CD14-positive monocyte (primary cell): Measurements from ENCODE around the gene PLA2G2E. TPM values are rescaled to one million over a fixed set of nuclear protein-coding genes. Genes with fewer than 3 reads are reported as not detected.

Experiments used
- DNase-seq, 3 donors: peaks; one replicate each; pipeline ENCODE4 v3.0.0-alpha.2; 2011 to 2022
- H2AFZ ChIP-seq: 2 replicates; pipeline ENCODE4 v1.6.0; 2012; ENCODE audit warnings: mild to moderate bottlenecking, low read depth, low read length, inconsistent platforms; ENCODE audit not compliant: insufficient read depth, poor library complexity, severe bottlenecking
- H3K27ac ChIP-seq, 2 donors: 1 replicate in 1 of 2; 2 replicates in 1 of 2; pipeline ENCODE4 v1.5.1; 2012 to 2013; ENCODE audit warnings: low read length in 2 of 2, control low read depth in 1 of 2, inconsistent platforms in 1 of 2, low read depth in 1 of 2, mild to moderate bottlenecking in 1 of 2
- H3K27me3 ChIP-seq, 2 donors: one replicate each; pipeline versions ENCODE4 v1.6.0 to v1.6.1; 2011 to 2013; ENCODE audit warnings: low read length in 2 of 2; ENCODE audit not compliant: control insufficient read depth in 2 of 2, insufficient read depth in 2 of 2
- H3K36me3 ChIP-seq, 2 donors: replicated peaks in 1 of 2; 1 replicate in 1 of 2; 2 replicates in 1 of 2; pipeline versions ENCODE4 v1.5.1 to v1.6.1; 2012 to 2013; ENCODE audit warnings: low read length in 2 of 2, control low read depth in 1 of 2, inconsistent platforms in 1 of 2, mild to moderate bottlenecking in 1 of 2; ENCODE audit not compliant: insufficient read depth in 2 of 2, control insufficient read depth in 1 of 2
- H3K4me1 ChIP-seq, 2 donors: 1 replicate in 1 of 2; 2 replicates in 1 of 2; pipeline versions ENCODE4 v1.5.1 to v1.6.1; 2012 to 2013; ENCODE audit warnings: low read length in 2 of 2, control low read depth in 1 of 2, inconsistent platforms in 1 of 2, mild to moderate bottlenecking in 1 of 2, moderate library complexity in 1 of 2; ENCODE audit not compliant: insufficient read depth in 2 of 2, control insufficient read depth in 1 of 2
- H3K4me2 ChIP-seq: replicated peaks from 2 replicates; pipeline ENCODE3; 2012; ENCODE audit warnings: low read length, moderate library complexity, mild to moderate bottlenecking; ENCODE audit not compliant: poor library complexity, severe bottlenecking; ENCODE audit errors: extremely low read depth
- H3K4me3 ChIP-seq, 3 experiments: fragments of 200-600 bp in 1 of 3; sonication (generic) in 1 of 3; replicated peaks in 1 of 3; 1 replicate in 2 of 3; 2 replicates in 1 of 3; pipeline ENCODE4 v1.5.1; 2011 to 2013; ENCODE audit warnings: low read length in 3 of 3, mild to moderate bottlenecking in 3 of 3, control low read depth in 2 of 3, low read depth in 2 of 3, inconsistent platforms in 1 of 3, moderate library complexity in 1 of 3
- H3K79me2 ChIP-seq: 2 replicates; pipeline ENCODE4 v1.6.0; 2012; ENCODE audit warnings: mild to moderate bottlenecking, control low read depth, inconsistent platforms, low read length, moderate library complexity; ENCODE audit not compliant: insufficient read depth
- H3K9ac ChIP-seq: 2 replicates; pipeline ENCODE4 v1.6.0; 2017; ENCODE audit warnings: low read length, mild to moderate bottlenecking; ENCODE audit not compliant: insufficient read depth, poor library complexity, severe bottlenecking
- H3K9me3 ChIP-seq, 2 donors: replicated peaks in 1 of 2; 1 replicate in 1 of 2; 2 replicates in 1 of 2; pipeline versions ENCODE4 v1.5.1 to v1.6.1; 2012 to 2013; ENCODE audit warnings: low read length in 2 of 2, control low read depth in 1 of 2; ENCODE audit not compliant: control insufficient read depth in 1 of 2, insufficient read depth in 1 of 2
- H4K20me1 ChIP-seq: 2 replicates; pipeline ENCODE4 v1.6.0; 2012; ENCODE audit warnings: mild to moderate bottlenecking, low read length, control low read depth, moderate library complexity; ENCODE audit not compliant: insufficient read depth
- H3K27ac Mint-ChIP-seq, 7 donors: one replicate each; pipeline ENCODE4 v1.8.0; 2020; ENCODE audit warnings: mild to moderate bottlenecking in 7 of 7, mixed read lengths in 7 of 7, moderate library complexity in 6 of 7, inconsistent platforms in 2 of 7
- H3K27me3 Mint-ChIP-seq, 3 donors: one replicate each; pipeline ENCODE4 v1.8.0; 2021 to 2022; ENCODE audit warnings: low read depth in 3 of 3, mild to moderate bottlenecking in 3 of 3, mixed read lengths in 3 of 3, moderate library complexity in 3 of 3, inconsistent platforms in 1 of 3
- H3K36me3 Mint-ChIP-seq, 2 donors: one replicate each; pipeline ENCODE4 v1.8.0; 2020; ENCODE audit warnings: mixed read lengths in 2 of 2, inconsistent platforms in 1 of 2, mild to moderate bottlenecking in 1 of 2
- H3K4me1 Mint-ChIP-seq: one replicate; pipeline ENCODE4 v1.8.0; 2020; ENCODE audit warnings: mild to moderate bottlenecking, mixed read lengths
- H3K4me3 Mint-ChIP-seq, 2 donors: one replicate each; pipeline ENCODE4 v1.8.0; 2020; ENCODE audit warnings: mild to moderate bottlenecking in 2 of 2, mixed read lengths in 2 of 2, moderate library complexity in 1 of 2
- H3K9me3 Mint-ChIP-seq, 7 donors: one replicate each; pipeline ENCODE4 v1.8.0; 2020 to 2022; ENCODE audit warnings: mixed read lengths in 7 of 7, mild to moderate bottlenecking in 6 of 7, moderate library complexity in 6 of 7, inconsistent platforms in 2 of 7
- CTCF ChIP-seq: fragments of 200-600 bp; IDR thresholded peaks from one replicate; pipeline ENCODE4 v1.8.0; 2022; ENCODE audit warnings: antibody characterized with exemption, mild to moderate bottlenecking
- WGBS: methylation state at CpG from one replicate; pipeline ENCODE4 v1.1.5; 2013; ENCODE audit warnings: missing lambda C conversion rate; ENCODE audit not compliant: insufficient coverage; 5-methylcytosine and 5-hydroxymethylcytosine counted together
- intact Hi-C, 2 donors: fragments of 100-400 bp; cut with micrococcal nuclease; formaldehyde crosslinking; loops; one replicate each; pipeline versions ENCODE4 v1.15.0 to v1.15.1; 2023
- polyA plus RNA-seq, 3 donors: library from polyadenylated mRNA; depleted of rRNA in 1 of 3; unstranded in 2 of 3; stranded (reverse) in 1 of 3; fragments of 300-500 nt in 2 of 3; fragments of >200 nt in 1 of 3; fragmentation: Illumina TruSeq in 2 of 3; gene quantifications; 1 replicate in 2 of 3; 2 replicates in 1 of 3; pipeline ENCODE4 v1.2.3, GENCODE V29; 2012 to 2021

The PLA2G2E gene
- polyA plus RNA-seq, 3 donors = not detected

GRCh38 chr1:19907456-19907855 lies 16.0 kb downstream of the PLA2G2E start:
- WGBS = 98% methylated on average over 9 of the region's 13 CpGs

GRCh38 chr1:19903621-19904020 lies 19.8 kb downstream of the PLA2G2E start:
- Histone ChIP-seq H3K36me3 (peaks cover 66 to 89% of the 10 kb centered on the region in 2 donors), H3K4me1 (no peaks in the 10 kb centered on the region), H3K27ac (no peak overlapping the region), H3K4me2 (no peak overlapping the region), H4K20me1 (no peaks in the 10 kb centered on the region), H2AFZ (no peak overlapping the region), H3K4me3 (no peak overlapping the region), H3K9ac (no peak overlapping the region), H3K9me3 (no peaks in the 10 kb centered on the region), H3K27me3 (no peaks in the 10 kb centered on the region), H3K79me2 (no peaks in the 10 kb centered on the region)
- no peaks in the 10 kb centered on the region for H3K9me3 Mint-ChIP-seq
- H3K27ac Mint-ChIP-seq = no peak overlapping the region
- H3K27me3 Mint-ChIP-seq = no peaks in the 10 kb centered on the region
- 98% methylated on average over 7 of the region's 7 CpGs for WGBS
- peaks cover 74 to 82% of the 10 kb centered on the region in 2 donors for H3K36me3 Mint-ChIP-seq
- no peak for TF ChIP-seq CTCF
- no peaks in the 10 kb centered on the region for H3K4me1 Mint-ChIP-seq
- H3K4me3 Mint-ChIP-seq = no peak overlapping the region
- intact Hi-C loops = no loop called here
- DNase-seq = no peak

More at GRCh38 chr1:19907456-19907855, 16.0 kb downstream of the PLA2G2E start:
- intact Hi-C loops = no loop called here
- peaks cover 69 to 97% of the 10 kb centered on the region in 2 donors for H3K36me3 ChIP-seq
- H3K9me3 Mint-ChIP-seq = no peaks in the 10 kb centered on the region
- no peak overlapping the region for H2AFZ ChIP-seq
- no peaks in the 10 kb centered on the region for H3K4me1 ChIP-seq
- no peak overlapping the region for H3K4me3 Mint-ChIP-seq
- no peak overlapping the region for H3K9ac ChIP-seq
- H3K4me1 Mint-ChIP-seq = no peaks in the 10 kb centered on the region
- no peaks in the 10 kb centered on the region for H4K20me1 ChIP-seq
- DNase-seq = no peak
- no peaks in the 10 kb centered on the region for H3K27me3 Mint-ChIP-seq
- H3K79me2 ChIP-seq = no peaks in the 10 kb centered on the region
- H3K27ac Mint-ChIP-seq = no peak overlapping the region
- H3K9me3 ChIP-seq = no peaks in the 10 kb centered on the region
- no peak overlapping the region for H3K4me3 ChIP-seq
- TF ChIP-seq CTCF = no peak
- H3K4me2 ChIP-seq = no peak overlapping the region
- H3K27ac ChIP-seq = no peak overlapping the region
- H3K27me3 ChIP-seq = no peaks in the 10 kb centered on the region
- peaks cover 76 to 85% of the 10 kb centered on the region in 2 donors for H3K36me3 Mint-ChIP-seq
